ENCODE measurements around the gene LRBA.

DNA sequence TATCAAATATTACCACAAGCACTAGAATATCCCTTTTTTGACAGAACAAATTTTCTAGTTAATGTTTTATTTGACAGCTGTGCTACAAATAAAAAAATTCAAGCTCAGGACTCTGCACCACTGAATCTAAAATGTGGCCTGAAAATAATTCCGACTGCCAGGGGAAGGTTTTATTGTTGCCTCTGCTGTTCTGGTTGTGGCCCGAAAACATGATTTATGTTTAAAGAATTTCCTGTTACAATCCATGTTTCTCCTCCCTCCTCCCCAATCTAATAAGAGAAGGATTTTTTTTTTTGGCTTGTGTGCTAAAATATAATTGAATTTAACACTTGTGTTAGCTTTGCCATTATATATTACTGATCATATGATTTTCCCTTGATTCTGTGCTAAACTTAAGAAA lies 709.1 kb downstream of the LRBA start:
- TF ChIP-seq, protein P1, sequence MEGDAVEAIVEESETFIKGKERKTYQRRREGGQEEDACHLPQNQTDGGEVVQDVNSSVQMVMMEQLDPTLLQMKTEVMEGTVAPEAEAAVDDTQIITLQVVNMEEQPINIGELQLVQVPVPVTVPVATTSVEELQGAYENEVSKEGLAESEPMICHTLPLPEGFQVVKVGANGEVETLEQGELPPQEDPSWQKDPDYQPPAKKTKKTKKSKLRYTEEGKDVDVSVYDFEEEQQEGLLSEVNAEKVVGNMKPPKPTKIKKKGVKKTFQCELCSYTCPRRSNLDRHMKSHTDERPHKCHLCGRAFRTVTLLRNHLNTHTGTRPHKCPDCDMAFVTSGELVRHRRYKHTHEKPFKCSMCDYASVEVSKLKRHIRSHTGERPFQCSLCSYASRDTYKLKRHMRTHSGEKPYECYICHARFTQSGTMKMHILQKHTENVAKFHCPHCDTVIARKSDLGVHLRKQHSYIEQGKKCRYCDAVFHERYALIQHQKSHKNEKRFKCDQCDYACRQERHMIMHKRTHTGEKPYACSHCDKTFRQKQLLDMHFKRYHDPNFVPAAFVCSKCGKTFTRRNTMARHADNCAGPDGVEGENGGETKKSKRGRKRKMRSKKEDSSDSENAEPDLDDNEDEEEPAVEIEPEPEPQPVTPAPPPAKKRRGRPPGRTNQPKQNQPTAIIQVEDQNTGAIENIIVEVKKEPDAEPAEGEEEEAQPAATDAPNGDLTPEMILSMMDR (IDR thresholded peaks at IDR 0.05; ENCODE audit: borderline replicate concordance, extremely low read depth, low read length, poor library complexity, severe bottlenecking), result no peak
- no peak for TF ChIP-seq EZH2 (IDR thresholded peaks at IDR 0.05; ENCODE audit: borderline replicate concordance, low read depth, low read length, severe bottlenecking)
